SK-N-SH (cell line): ENCODE data around the gene TAGLN2. TPM values are rescaled to one million over a fixed set of nuclear protein-coding genes. Genes with fewer than 3 reads are reported as not detected.

ENCODE experiments used
- CTCF ChIA-PET: fragments of 300-600, 350-600 bp; formaldehyde crosslinking; extraction: SDS; loops from one replicate; lab custom pipeline; 2021; lab: Yijun Ruan, JAX
- POLR2A ChIA-PET: fragments of 350-600 bp; sonication (Branson Sonifier 250); formaldehyde crosslinking; extraction: SDS; loops from one replicate; lab custom pipeline; 2020; ENCODE audit warnings: antibody characterized with exemption, inconsistent platforms; lab: Yijun Ruan, JAX
- DNase-seq: peaks from one replicate; pipeline ENCODE4 v3.0.0; 2012
- H2AFZ ChIP-seq: fragments of 200-600 bp; sonication (generic); 2 replicates; pipeline ENCODE4 v1.8.1; 2016; ENCODE audit warnings: antibody characterized with exemption, mild to moderate bottlenecking, low read depth
- H3F3A ChIP-seq: fragments of 200-600 bp; sonication (generic); replicated peaks from 2 replicates; pipeline ENCODE3; 2016; ENCODE audit warnings: antibody characterized with exemption, mild to moderate bottlenecking; ENCODE audit not compliant: insufficient read depth
- H3K27ac ChIP-seq, 2 experiments: fragments of 200-500 bp in 1 of 2; fragments of 200-600 bp in 1 of 2; sonication (Bioruptor generic) in 1 of 2; sonication (generic), shearing (Covaris generic) in 1 of 2; 2 replicates each; pipeline versions ENCODE4 v1.5.1 to v1.6.1; 2014 to 2016; ENCODE audit warnings: low read depth in 2 of 2, inconsistent platforms in 1 of 2, low read length in 1 of 2, mild to moderate bottlenecking in 1 of 2, mixed read lengths in 1 of 2
- H3K27me3 ChIP-seq: fragments of 200-600 bp; sonication (generic), shearing (Covaris generic); 2 replicates; pipeline ENCODE4 v1.6.1; 2016; ENCODE audit warnings: mixed run types; ENCODE audit not compliant: insufficient read depth
- H3K36me3 ChIP-seq, 2 experiments: fragments of 200-500 bp in 1 of 2; fragments of 200-600 bp in 1 of 2; sonication (Bioruptor generic) in 1 of 2; sonication (generic) in 1 of 2; replicated peaks in 1 of 2; 2 replicates each; pipeline versions ENCODE3 to v1.5.1; 2014 to 2016; ENCODE audit warnings: low read length in 1 of 2, mild to moderate bottlenecking in 1 of 2; ENCODE audit not compliant: insufficient read depth in 2 of 2, control insufficient read depth in 1 of 2
- H3K4me1 ChIP-seq, 2 experiments: fragments of 200-500 bp in 1 of 2; fragments of 200-600 bp in 1 of 2; sonication (Bioruptor generic) in 1 of 2; sonication (generic), shearing (Covaris generic) in 1 of 2; 2 replicates each; pipeline versions ENCODE4 v1.5.1 to v1.6.1; 2014 to 2016; ENCODE audit warnings: low read depth in 1 of 2, low read length in 1 of 2, mixed run types in 1 of 2; ENCODE audit not compliant: insufficient read depth in 2 of 2, control insufficient read depth in 1 of 2
- H3K4me2 ChIP-seq: fragments of 200-600 bp; sonication (generic), shearing (Covaris generic); 2 replicates; pipeline ENCODE4 v1.6.1; 2017; ENCODE audit warnings: mixed run types
- H3K4me3 ChIP-seq, 2 experiments: fragments of 200-500 bp in 1 of 2; fragments of 200-600 bp in 1 of 2; sonication (Bioruptor generic) in 1 of 2; sonication (generic), shearing (Covaris generic) in 1 of 2; 2 replicates each; pipeline versions ENCODE4 v1.5.1 to v1.8.1; 2014 to 2016; ENCODE audit warnings: low read depth in 2 of 2, inconsistent platforms in 1 of 2, low read length in 1 of 2, mild to moderate bottlenecking in 1 of 2, mixed read lengths in 1 of 2, moderate library complexity in 1 of 2
- H3K79me2 ChIP-seq: fragments of 200-600 bp; sonication (generic); 2 replicates; pipeline ENCODE4 v1.8.1; 2017; ENCODE audit warnings: mild to moderate bottlenecking; ENCODE audit not compliant: insufficient read depth
- H3K9ac ChIP-seq: fragments of 200-600 bp; sonication (generic); 2 replicates; pipeline ENCODE4 v1.6.1; 2017; ENCODE audit warnings: mixed run types
- H3K9me2 ChIP-seq: fragments of 200-600 bp; sonication (generic); 2 replicates; pipeline ENCODE4 v1.6.1; 2017; ENCODE audit warnings: mixed run types
- H3K9me3 ChIP-seq: fragments of 200-600 bp; sonication (generic); 2 replicates; pipeline ENCODE4 v1.6.1; 2017; ENCODE audit warnings: mixed run types, mild to moderate bottlenecking, moderate library complexity
- H4K20me1 ChIP-seq: fragments of 200-600 bp; sonication (generic); 2 replicates; pipeline ENCODE4 v1.6.1; 2017; ENCODE audit warnings: mild to moderate bottlenecking, mixed run types; ENCODE audit not compliant: insufficient read depth
- CHD2 ChIP-seq: fragments of 150-350 bp; IDR thresholded peaks from 2 replicates; pipeline ENCODE4 v1.6.1; 2018; ENCODE audit warnings: low read length; ENCODE audit not compliant: partially characterized antibody
- FOXJ3 ChIP-seq: sonication (generic); formaldehyde crosslinking; IDR thresholded peaks from 2 replicates; pipeline ENCODE4 v1.5.1; 2020; ENCODE audit warnings: mild to moderate bottlenecking, missing genetic modification reagents
- GABPA ChIP-seq: IDR thresholded peaks from 2 replicates; pipeline ENCODE4 v1.4.0; 2012; ENCODE audit warnings: low read depth, mild to moderate bottlenecking
- IRF3 ChIP-seq: fragments of 150-350 bp; IDR thresholded peaks from 2 replicates; pipeline ENCODE4 v1.6.1; 2016; ENCODE audit warnings: mild to moderate bottlenecking, low read depth, low read length
- PBX3 ChIP-seq: IDR thresholded peaks from 2 replicates; pipeline ENCODE4; 2012
- RFX5 ChIP-seq: IDR thresholded peaks from 2 replicates; pipeline ENCODE4 v1.6.1; 2012; ENCODE audit warnings: mild to moderate bottlenecking, improper control_type of control experiment, low read length
- RXRA ChIP-seq: IDR thresholded peaks from 2 replicates; pipeline ENCODE4 v1.4.0; 2012; ENCODE audit warnings: low read depth, mild to moderate bottlenecking, borderline replicate concordance
- TAF1 ChIP-seq: IDR thresholded peaks from 2 replicates; pipeline ENCODE4 v1.6.1; 2012; ENCODE audit warnings: low read depth, mild to moderate bottlenecking, low read length, moderate library complexity, borderline replicate concordance
- USF2 ChIP-seq: fragments of 150-350 bp; IDR thresholded peaks from 2 replicates; pipeline ENCODE4 v1.6.1; 2017; ENCODE audit warnings: antibody characterized with exemption, low read length, low read depth, borderline replicate concordance
- WGBS: methylation state at CpG from one replicate; pipeline ENCODE4 v1.1.6; 2017; ENCODE audit warnings: low lambda C conversion rate; 5-methylcytosine and 5-hydroxymethylcytosine counted together
- polyA plus RNA-seq, 3 experiments: library from polyadenylated mRNA; depleted of rRNA; stranded (reverse); fragments of >200 nt; gene quantifications; 2 replicates each; pipeline ENCODE4 v1.2.3, GENCODE V29; 2012
- TF ChIP-seq, protein P1 (sequence below): IDR thresholded peaks from 2 replicates; pipeline ENCODE4 v1.4.0; 2012; ENCODE audit warnings: low read depth, borderline replicate concordance
- TF ChIP-seq, protein P2 (sequence below): IDR thresholded peaks from 2 replicates; pipeline ENCODE4 v1.6.1; 2012; ENCODE audit warnings: mild to moderate bottlenecking, low read depth, low read length, moderate library complexity
- TF ChIP-seq, protein P3 (sequence below): IDR thresholded peaks from 2 replicates; pipeline ENCODE4 v1.4.0; 2012; ENCODE audit warnings: low read depth
- TF ChIP-seq, protein P4 (sequence below): IDR thresholded peaks from 2 replicates; pipeline ENCODE4 v1.4.0; 2012; ENCODE audit warnings: low read depth, borderline replicate concordance

TAGLN2 gene
- polyA plus RNA-seq, 1 of the 3 experiments (the other 2 are of a cell fraction): 646 TPM

DNA sequence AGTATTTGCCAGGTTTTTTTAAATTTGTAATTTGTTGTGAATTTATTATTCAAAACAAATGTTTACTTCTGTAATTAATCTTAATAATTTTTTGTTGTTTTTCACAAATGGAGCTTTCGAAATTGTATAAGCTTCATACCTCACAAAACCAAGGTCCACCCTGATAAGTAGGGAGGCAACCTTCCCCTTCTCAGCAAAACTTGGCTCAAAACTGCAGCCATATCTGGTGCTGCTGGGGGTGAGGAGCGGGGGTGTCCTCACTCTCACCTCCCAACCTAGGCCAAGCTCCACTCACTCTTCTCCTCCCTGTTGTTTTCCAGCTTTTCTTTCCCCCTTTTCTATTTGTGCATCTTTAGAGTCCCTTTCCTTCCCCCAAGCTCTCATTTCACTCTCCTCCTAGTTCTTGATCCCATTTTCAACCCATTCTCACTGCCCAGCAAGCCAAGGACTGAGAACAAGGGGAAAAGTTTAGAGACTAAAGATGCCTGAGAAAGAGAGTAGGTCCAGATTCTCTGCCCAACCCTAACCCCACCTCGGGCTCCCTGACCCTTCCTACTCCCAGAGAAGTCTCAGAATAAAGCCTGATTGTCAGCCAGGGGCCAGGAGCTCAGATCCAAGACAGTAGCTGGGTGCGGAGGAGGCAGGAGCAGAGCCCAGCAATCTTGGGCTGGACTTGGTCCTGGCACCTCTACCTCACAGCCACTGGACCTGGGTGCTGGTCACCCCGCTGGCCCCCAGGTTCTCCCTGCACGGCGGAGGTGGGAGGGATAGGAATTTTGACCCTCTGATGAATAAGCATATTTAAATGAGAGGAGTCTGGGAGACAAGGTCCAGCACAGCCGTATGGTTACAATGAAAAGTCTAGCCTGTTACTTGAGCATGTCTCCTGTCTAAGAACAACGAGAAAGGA is 17.0 kb downstream of the TAGLN2 start:
- CTCF ChIA-PET: interaction anchor here (0.7 to 1.4 kb wide), 5 partner anchors 13 to 100 kb away, joined by 3 to 4 read pairs (median 3); no protein-coding TSS in a partner anchor
- H3K4me1 ChIP-seq: peaks cover 12 to 35% of the 10 kb centered on the region in 2 experiments; a peak in 3 of 4 replicates
- no peak overlapping the region for H3K9ac ChIP-seq
- no peak overlapping the region for H2AFZ ChIP-seq
- 86% methylated on average over 5 of the region's 9 CpGs for WGBS
- H3K4me2 ChIP-seq: no peak overlapping the region
- no peak overlapping the region for H3K4me3 ChIP-seq
- H3K9me2 ChIP-seq: no peaks in the 10 kb centered on the region
- no peaks in the 10 kb centered on the region for H3K36me3 ChIP-seq
- no peaks in the 10 kb centered on the region for H4K20me1 ChIP-seq
- H3K79me2 ChIP-seq: no peaks in the 10 kb centered on the region
- TF ChIP-seq, protein P1, sequence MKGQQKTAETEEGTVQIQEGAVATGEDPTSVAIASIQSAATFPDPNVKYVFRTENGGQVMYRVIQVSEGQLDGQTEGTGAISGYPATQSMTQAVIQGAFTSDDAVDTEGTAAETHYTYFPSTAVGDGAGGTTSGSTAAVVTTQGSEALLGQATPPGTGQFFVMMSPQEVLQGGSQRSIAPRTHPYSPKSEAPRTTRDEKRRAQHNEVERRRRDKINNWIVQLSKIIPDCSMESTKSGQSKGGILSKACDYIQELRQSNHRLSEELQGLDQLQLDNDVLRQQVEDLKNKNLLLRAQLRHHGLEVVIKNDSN: no peak
- TF ChIP-seq USF2 (no peak), TAF1 (no peak), CHD2 (no peak), FOXJ3 (CRISPR knock-in tag) (no peak), PBX3 (no peak), GABPA (no peak), RXRA (no peak), IRF3 (no peak), RFX5 (no peak)
- TF ChIP-seq, protein P2, sequence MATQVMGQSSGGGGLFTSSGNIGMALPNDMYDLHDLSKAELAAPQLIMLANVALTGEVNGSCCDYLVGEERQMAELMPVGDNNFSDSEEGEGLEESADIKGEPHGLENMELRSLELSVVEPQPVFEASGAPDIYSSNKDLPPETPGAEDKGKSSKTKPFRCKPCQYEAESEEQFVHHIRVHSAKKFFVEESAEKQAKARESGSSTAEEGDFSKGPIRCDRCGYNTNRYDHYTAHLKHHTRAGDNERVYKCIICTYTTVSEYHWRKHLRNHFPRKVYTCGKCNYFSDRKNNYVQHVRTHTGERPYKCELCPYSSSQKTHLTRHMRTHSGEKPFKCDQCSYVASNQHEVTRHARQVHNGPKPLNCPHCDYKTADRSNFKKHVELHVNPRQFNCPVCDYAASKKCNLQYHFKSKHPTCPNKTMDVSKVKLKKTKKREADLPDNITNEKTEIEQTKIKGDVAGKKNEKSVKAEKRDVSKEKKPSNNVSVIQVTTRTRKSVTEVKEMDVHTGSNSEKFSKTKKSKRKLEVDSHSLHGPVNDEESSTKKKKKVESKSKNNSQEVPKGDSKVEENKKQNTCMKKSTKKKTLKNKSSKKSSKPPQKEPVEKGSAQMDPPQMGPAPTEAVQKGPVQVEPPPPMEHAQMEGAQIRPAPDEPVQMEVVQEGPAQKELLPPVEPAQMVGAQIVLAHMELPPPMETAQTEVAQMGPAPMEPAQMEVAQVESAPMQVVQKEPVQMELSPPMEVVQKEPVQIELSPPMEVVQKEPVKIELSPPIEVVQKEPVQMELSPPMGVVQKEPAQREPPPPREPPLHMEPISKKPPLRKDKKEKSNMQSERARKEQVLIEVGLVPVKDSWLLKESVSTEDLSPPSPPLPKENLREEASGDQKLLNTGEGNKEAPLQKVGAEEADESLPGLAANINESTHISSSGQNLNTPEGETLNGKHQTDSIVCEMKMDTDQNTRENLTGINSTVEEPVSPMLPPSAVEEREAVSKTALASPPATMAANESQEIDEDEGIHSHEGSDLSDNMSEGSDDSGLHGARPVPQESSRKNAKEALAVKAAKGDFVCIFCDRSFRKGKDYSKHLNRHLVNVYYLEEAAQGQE: no peak
- TF ChIP-seq, protein P3, sequence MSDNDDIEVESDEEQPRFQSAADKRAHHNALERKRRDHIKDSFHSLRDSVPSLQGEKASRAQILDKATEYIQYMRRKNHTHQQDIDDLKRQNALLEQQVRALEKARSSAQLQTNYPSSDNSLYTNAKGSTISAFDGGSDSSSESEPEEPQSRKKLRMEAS: no peak
- TF ChIP-seq, protein P4, sequence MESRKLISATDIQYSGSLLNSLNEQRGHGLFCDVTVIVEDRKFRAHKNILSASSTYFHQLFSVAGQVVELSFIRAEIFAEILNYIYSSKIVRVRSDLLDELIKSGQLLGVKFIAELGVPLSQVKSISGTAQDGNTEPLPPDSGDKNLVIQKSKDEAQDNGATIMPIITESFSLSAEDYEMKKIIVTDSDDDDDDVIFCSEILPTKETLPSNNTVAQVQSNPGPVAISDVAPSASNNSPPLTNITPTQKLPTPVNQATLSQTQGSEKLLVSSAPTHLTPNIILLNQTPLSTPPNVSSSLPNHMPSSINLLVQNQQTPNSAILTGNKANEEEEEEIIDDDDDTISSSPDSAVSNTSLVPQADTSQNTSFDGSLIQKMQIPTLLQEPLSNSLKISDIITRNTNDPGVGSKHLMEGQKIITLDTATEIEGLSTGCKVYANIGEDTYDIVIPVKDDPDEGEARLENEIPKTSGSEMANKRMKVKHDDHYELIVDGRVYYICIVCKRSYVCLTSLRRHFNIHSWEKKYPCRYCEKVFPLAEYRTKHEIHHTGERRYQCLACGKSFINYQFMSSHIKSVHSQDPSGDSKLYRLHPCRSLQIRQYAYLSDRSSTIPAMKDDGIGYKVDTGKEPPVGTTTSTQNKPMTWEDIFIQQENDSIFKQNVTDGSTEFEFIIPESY: no peak
- no peaks in the 10 kb centered on the region for H3K9me3 ChIP-seq
- POLR2A ChIA-PET: no interaction called here
- H3K27me3 ChIP-seq: no peaks in the 10 kb centered on the region
- H3K27ac ChIP-seq: no peak overlapping the region
- no peak for DNase-seq
- peaks cover 9% of the 10 kb centered on the region for H3F3A ChIP-seq
